ENCODE results near the gene ACTRT3.
"Not testable (repeated sequence)": the region's sequence is repeated elsewhere in the genome, so short reads cannot be mapped to it uniquely, and the experiment has no call there.

ACTRT3 gene

GRCh38 chr3:169758359-169758994 is 10.9 kb downstream of the ACTRT3 start:
- H3K4me3 Mint-ChIP-seq: no peak overlapping the region
- no peak for ATAC-seq (replicated peaks)
- DNase-seq: no peak
- H3K27me3 Mint-ChIP-seq: peaks cover 5 to 7% of the 10 kb centered on the region in 2 donors
- H3K36me3 Mint-ChIP-seq: peaks cover 0 to 3% of the 10 kb centered on the region in 2 donors
- H3K9me3 Mint-ChIP-seq: peaks cover 0 to 3% of the 10 kb centered on the region in 2 donors
- H3K4me1 Mint-ChIP-seq: peaks cover 6 to 11% of the 10 kb centered on the region in 2 donors
- H3K27ac Mint-ChIP-seq: no peak overlapping the region

GRCh38 chr3:169755488-169755887 is 13.9 kb downstream of the ACTRT3 start:
- Mint-ChIP-seq H3K4me1 (peaks cover 3 to 7% of the 10 kb centered on the region in 2 donors), H3K4me3 (no peak overlapping the region), H3K27me3 (peaks cover 11 to 15% of the 10 kb centered on the region in 2 donors), H3K9me3 (no peaks in the 10 kb centered on the region), H3K36me3 (no peaks in the 10 kb centered on the region), H3K27ac (no peak overlapping the region)
- DNase-seq (no peak), ATAC-seq (replicated peaks) (no peak)

- peaks cover 16 to 21% of the 10 kb centered on the region in 2 donors for H3K27me3 Mint-ChIP-seq
These were observed 14.7 kb downstream of the ACTRT3 start for GRCh38 chr3:169754711-169755110.

GRCh38 chr3:169751875-169752274 is 17.5 kb downstream of the ACTRT3 start:
- peaks cover 0 to 4% of the 10 kb centered on the region in 2 donors for H3K4me1 Mint-ChIP-seq
- H3K4me3 Mint-ChIP-seq: no peak overlapping the region
- H3K9me3 Mint-ChIP-seq: no peaks in the 10 kb centered on the region

More at GRCh38 chr3:169754711-169755110, 14.7 kb downstream of the ACTRT3 start:
- Mint-ChIP-seq H3K4me1 (peaks cover 3 to 7% of the 10 kb centered on the region in 2 donors), H3K4me3 (no peak overlapping the region), H3K9me3 (no peaks in the 10 kb centered on the region), H3K36me3 (no peaks in the 10 kb centered on the region), H3K27ac (no peak overlapping the region)
- ATAC-seq (replicated peaks) (no peak), DNase-seq (no peak)

GRCh38 chr3:169750665-169751064 is 18.7 kb downstream of the ACTRT3 start:
- H3K9me3 Mint-ChIP-seq: no peaks in the 10 kb centered on the region
- DNase-seq: no peak
- H3K36me3 Mint-ChIP-seq: no peaks in the 10 kb centered on the region
- ATAC-seq (replicated peaks): no peak
- H3K4me1 Mint-ChIP-seq: peaks cover 0 to 5% of the 10 kb centered on the region in 2 donors
- peaks cover 34 to 48% of the 10 kb centered on the region in 2 donors for H3K27me3 Mint-ChIP-seq
- no peak overlapping the region for H3K4me3 Mint-ChIP-seq
- H3K27ac Mint-ChIP-seq: no peak overlapping the region

More at GRCh38 chr3:169751875-169752274, 17.5 kb downstream of the ACTRT3 start:
- no peaks in the 10 kb centered on the region for H3K36me3 Mint-ChIP-seq
- DNase-seq: no peak
- H3K27ac Mint-ChIP-seq: no peak overlapping the region
- no peak for ATAC-seq (replicated peaks)
- peaks cover 33 to 41% of the 10 kb centered on the region in 2 donors for H3K27me3 Mint-ChIP-seq

- H3K4me3 Mint-ChIP-seq: no peak overlapping the region
- peaks cover 34 to 41% of the 10 kb centered on the region in 2 donors for H3K27me3 Mint-ChIP-seq
These were observed 20.7 kb downstream of the ACTRT3 start for GRCh38 chr3:169748670-169749069.

GRCh38 chr3:169746924-169747323 is 22.4 kb downstream of the ACTRT3 start:
- no peak overlapping the region for H3K4me3 Mint-ChIP-seq
- no peak for ATAC-seq (replicated peaks)
- DNase-seq: no peak
- H3K27me3 Mint-ChIP-seq: peaks cover 32 to 37% of the 10 kb centered on the region in 2 donors
- no peak overlapping the region for H3K27ac Mint-ChIP-seq
- H3K9me3 Mint-ChIP-seq: no peaks in the 10 kb centered on the region
- peaks cover 0 to 5% of the 10 kb centered on the region in 2 donors for H3K4me1 Mint-ChIP-seq
- H3K36me3 Mint-ChIP-seq: no peaks in the 10 kb centered on the region

More at GRCh38 chr3:169748670-169749069, 20.7 kb downstream of the ACTRT3 start:
- DNase-seq: no peak
- Mint-ChIP-seq H3K9me3 (no peaks in the 10 kb centered on the region), H3K27ac (no peak overlapping the region), H3K36me3 (no peaks in the 10 kb centered on the region), H3K4me1 (peaks cover 0 to 5% of the 10 kb centered on the region in 2 donors)
- no peak for ATAC-seq (replicated peaks)

- DNase-seq: no peak
- ATAC-seq (replicated peaks): no peak
- no peak overlapping the region for H3K4me3 Mint-ChIP-seq
- H3K4me1 Mint-ChIP-seq: peaks cover 0 to 5% of the 10 kb centered on the region in 2 donors
- no peaks in the 10 kb centered on the region for H3K9me3 Mint-ChIP-seq
- no peaks in the 10 kb centered on the region for H3K36me3 Mint-ChIP-seq
- no peak overlapping the region for H3K27ac Mint-ChIP-seq
- peaks cover 27 to 30% of the 10 kb centered on the region in 2 donors for H3K27me3 Mint-ChIP-seq
These were observed 24.9 kb downstream of the ACTRT3 start for GRCh38 chr3:169744366-169745054.

- H3K36me3 Mint-ChIP-seq: no peaks in the 10 kb centered on the region
- H3K9me3 Mint-ChIP-seq: peaks cover 17 to 22% of the 10 kb centered on the region in 2 donors
- H3K4me1 Mint-ChIP-seq: no peaks in the 10 kb centered on the region
- peaks cover 19% of the 10 kb centered on the region in 2 donors for H3K27me3 Mint-ChIP-seq
- no peak overlapping the region for H3K27ac Mint-ChIP-seq
- no peak overlapping the region for H3K4me3 Mint-ChIP-seq
- DNase-seq: no peak
- ATAC-seq (replicated peaks): no peak
These were observed 30.3 kb downstream of the ACTRT3 start for GRCh38 chr3:169739067-169739466.

GRCh38 chr3:169731857-169732256 is 37.5 kb downstream of the ACTRT3 start:
- H3K4me1 Mint-ChIP-seq; H3K4me3 Mint-ChIP-seq; H3K36me3 Mint-ChIP-seq; ATAC-seq (replicated peaks); DNase-seq; H3K27ac Mint-ChIP-seq: not testable (repeated sequence)
- H3K9me3 Mint-ChIP-seq: peaks cover 27 to 28% of the 10 kb centered on the region in 2 donors
- peaks cover 65 to 74% of the 10 kb centered on the region in 2 donors for H3K27me3 Mint-ChIP-seq

- peaks cover 0 to 2% of the 10 kb centered on the region in 2 donors for H3K36me3 Mint-ChIP-seq
- peaks cover 30 to 32% of the 10 kb centered on the region in 2 donors for H3K27me3 Mint-ChIP-seq
- no peak for ATAC-seq (replicated peaks)
- H3K27ac Mint-ChIP-seq: no peak overlapping the region
- peaks cover 2 to 9% of the 10 kb centered on the region in 2 donors for H3K9me3 Mint-ChIP-seq
- H3K4me3 Mint-ChIP-seq: no peak overlapping the region
- DNase-seq: no peak
- no peaks in the 10 kb centered on the region for H3K4me1 Mint-ChIP-seq
These were observed 46.6 kb downstream of the ACTRT3 start for GRCh38 chr3:169722724-169723123.

GRCh38 chr3:169718415-169718814 is 50.9 kb downstream of the ACTRT3 start:
- peaks cover 30 to 41% of the 10 kb centered on the region in 2 donors for H3K27me3 Mint-ChIP-seq
- not testable (repeated sequence) for H3K4me1 Mint-ChIP-seq; H3K27ac Mint-ChIP-seq; ATAC-seq (replicated peaks); DNase-seq; H3K36me3 Mint-ChIP-seq; H3K9me3 Mint-ChIP-seq; H3K4me3 Mint-ChIP-seq
